GM20000 (cell line): Measurements from ENCODE around the gene EDAR.

Experiments
- DNase-seq: peaks from one replicate; pipeline ENCODE4 v3.0.0; 2012; ENCODE audit warnings: low spot score
- TF ChIP-seq, protein P1 (sequence below): IDR thresholded peaks from 2 replicates; pipeline ENCODE4 v1.5.1; 2012; ENCODE audit warnings: mild to moderate bottlenecking, control low read depth; ENCODE audit errors: extremely low read depth, missing control alignments

EDAR gene

DNA sequence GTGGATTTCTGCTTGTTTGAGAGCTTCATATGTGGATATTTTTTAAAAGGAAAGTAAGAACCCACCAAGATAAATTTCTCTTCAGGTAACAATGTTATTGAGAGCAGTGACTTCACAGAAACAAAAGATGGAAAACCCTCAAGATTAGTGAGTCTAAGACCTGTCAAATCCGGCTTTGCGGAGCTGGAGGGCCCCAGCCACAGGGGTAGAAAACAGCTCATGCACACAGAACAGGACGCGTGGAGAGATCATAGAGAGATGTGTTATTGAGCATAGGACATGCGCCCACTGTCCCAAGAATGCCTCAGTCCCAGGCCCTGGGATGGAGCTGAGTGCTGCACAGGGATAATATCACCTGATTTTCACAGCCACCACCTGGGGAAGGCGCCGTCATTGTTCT lies 21.3 kb downstream of the EDAR start:
- TF ChIP-seq, protein P1, sequence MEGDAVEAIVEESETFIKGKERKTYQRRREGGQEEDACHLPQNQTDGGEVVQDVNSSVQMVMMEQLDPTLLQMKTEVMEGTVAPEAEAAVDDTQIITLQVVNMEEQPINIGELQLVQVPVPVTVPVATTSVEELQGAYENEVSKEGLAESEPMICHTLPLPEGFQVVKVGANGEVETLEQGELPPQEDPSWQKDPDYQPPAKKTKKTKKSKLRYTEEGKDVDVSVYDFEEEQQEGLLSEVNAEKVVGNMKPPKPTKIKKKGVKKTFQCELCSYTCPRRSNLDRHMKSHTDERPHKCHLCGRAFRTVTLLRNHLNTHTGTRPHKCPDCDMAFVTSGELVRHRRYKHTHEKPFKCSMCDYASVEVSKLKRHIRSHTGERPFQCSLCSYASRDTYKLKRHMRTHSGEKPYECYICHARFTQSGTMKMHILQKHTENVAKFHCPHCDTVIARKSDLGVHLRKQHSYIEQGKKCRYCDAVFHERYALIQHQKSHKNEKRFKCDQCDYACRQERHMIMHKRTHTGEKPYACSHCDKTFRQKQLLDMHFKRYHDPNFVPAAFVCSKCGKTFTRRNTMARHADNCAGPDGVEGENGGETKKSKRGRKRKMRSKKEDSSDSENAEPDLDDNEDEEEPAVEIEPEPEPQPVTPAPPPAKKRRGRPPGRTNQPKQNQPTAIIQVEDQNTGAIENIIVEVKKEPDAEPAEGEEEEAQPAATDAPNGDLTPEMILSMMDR: no peak
- DNase-seq: no peak

DNA sequence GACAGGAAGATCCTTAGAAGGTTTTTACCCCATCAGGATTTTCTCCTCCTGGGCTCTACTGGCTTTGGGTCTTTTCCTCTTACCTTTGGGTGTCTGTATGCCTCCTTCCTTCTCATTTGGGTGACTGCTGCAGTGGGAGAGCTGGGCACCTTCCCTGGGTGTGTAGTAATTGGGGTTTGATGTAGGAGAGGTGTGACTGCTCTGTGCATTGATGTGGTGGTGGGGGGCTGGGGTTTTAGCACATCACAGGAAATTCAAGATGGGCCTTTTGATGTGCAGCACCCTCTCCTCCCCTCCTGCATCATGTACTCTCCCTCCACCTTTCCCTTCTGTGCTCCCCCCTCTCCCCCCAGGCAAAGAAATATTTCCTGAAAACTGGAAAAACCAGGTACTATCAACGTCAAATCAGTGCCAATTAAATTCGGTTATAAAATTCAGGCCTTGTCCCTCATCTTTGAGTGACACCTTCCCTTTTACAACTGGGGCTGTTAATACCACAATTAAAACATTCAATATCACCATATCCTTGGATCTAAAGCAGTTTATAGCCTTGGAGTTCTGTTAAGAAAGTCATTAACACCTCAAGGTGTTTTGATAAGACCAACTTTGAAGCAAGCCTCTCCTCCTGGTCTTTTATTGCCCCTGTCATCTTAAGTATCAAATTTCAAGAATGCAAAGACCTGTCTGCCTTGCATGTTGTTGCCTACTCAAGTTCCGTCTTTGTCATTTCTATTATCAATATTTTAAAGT lies 23.3 kb downstream of the EDAR start:
- TF ChIP-seq, protein P1: no peak
- DNase-seq: no peak

DNA sequence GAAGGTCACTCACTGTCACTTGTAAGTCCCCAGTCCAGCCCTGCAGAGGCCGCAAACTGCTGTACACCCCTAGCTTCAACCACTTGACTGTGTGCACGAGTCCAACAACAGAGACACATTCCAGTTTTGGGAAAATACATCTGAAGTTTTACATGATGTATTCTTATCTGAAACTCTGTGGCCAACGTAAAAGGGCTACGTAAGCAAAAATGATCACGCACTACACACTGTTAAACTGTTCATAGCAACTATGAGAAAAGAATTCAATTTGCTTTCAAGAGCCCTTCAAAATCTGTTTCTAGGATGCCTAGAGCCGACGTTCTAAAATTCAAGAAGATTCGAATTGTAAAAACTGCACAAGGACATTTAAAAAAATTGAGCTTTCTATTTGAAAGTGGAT lies 26.0 kb downstream of the EDAR start:
- TF ChIP-seq, protein P1: no peak
- DNase-seq: no peak

DNA sequence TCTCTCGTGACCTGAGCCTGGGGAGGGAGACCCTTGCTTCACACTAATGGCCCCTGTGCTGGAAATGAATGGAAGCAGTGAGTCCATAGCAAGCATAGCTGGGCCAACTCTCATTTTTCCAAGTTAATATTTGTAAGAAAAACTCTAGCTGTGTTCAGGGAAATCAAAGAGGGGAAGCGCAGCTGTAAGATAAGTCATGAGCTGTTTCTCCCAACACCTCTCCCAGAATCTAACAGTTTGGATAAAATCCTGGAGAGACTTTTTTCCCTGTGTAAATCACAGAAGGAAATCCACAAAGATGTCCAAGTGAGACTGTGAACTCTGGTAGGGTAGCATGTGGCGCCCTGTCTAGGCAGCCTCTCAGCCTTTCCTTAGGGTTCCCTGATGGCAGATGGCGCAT lies 27.2 kb downstream of the EDAR start:
- no peak for DNase-seq
- TF ChIP-seq, protein P1: no peak

DNA sequence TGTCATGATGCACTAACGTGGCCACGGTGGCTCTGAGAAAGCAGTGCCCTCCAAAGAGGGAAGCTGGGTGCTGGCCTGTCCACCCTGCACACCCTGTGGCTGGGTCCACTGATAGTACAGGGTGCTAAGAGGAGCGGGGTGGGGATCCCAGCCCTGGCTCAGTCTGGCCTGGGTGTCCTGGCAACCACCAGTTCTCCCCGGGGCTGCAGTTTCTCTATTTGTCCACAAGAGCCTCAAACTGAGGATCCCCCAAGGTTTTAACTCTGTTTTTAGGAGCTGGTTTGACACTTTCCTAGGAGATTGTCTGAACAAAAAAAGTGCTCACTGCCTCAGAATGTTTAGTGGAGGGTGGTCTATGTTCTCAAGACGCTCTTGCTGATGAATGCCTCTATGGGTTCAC lies 29.0 kb downstream of the EDAR start:
- TF ChIP-seq, protein P1: no peak
- no peak for DNase-seq

DNA sequence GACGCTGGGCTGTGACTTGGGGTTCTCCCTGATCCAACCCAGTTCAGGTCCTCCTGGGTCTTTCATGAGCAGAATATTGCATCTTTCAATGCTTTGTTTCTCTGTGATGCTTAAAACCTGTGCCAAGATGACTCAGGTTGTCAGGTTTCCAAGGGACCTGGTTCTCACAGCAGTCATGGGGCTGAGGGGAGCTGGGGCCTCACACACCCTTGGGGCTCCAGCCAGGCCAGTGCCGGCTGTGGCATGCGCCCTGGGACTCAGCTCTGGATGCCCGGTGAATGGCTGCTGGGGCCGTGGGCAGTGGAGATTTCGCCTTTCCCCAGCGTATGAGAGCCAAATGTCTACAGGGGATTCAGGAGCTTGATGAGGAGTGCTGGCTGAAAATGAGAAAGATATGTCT lies 29.6 kb downstream of the EDAR start:
- DNase-seq: no peak
- TF ChIP-seq, protein P1: no peak

DNA sequence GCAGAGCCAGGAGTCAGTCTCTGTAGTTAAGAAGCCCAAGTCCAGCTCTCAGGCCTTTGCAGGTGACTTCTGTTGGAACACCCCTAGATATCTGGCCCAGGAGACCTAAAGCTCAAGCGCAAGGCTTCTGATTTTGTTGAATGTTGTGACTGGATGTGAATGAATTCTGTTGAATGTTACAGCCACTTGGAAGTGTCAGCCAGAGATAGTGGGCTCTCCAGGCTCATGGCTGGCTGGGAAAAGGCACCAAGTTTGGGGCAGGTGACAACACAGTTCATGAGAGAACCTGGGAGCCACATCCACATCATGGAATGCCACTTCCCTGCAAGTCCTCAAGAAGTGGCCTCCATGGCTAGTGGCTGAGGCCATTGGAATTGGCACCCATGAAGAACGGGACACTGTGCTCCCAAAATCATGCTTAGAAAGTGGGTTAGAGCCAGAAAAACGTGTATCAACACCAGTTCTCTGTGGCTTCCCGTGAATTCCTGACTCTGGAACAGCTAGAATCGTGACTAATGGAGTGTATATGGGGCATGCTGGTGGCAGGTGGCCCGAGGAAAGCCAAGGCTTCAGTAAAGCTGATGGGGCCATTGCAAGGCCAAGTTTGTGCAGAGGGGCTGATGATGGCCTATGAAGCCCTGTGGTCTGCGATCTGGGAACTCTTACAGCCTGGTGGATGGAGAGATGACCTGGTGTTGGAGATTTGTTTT lies 30.2 kb downstream of the EDAR start:
- DNase-seq: no peak
- TF ChIP-seq, protein P1: no peak
